MCF 10A (cell line): ENCODE data around the gene UBXN2A. TPM values are rescaled to one million over a fixed set of nuclear protein-coding genes. Genes with fewer than 3 reads are reported as not detected.

Experiments
- BruUV-seq: library from RNA; stranded (reverse); fragments of 400-500 nt; replicated peaks from 2 replicates; lab custom pipeline; 2021; lab: Mats Ljungman, UMichigan
- CTCF ChIA-PET: fragments of 300-600 bp; sonication (Branson Sonifier 250); formaldehyde crosslinking; extraction: SDS; loops from one replicate; lab custom pipeline; 2021; ENCODE audit warnings: antibody characterized with exemption, inconsistent platforms; lab: Yijun Ruan, JAX
- POLR2A ChIA-PET: fragments of 300-600, 350-650 bp; sonication (Branson Sonifier 250); formaldehyde crosslinking; extraction: SDS; loops from one replicate; lab custom pipeline; 2020; ENCODE audit warnings: antibody characterized with exemption, inconsistent platforms; lab: Yijun Ruan, JAX
- DNase-seq: peaks from one replicate; pipeline ENCODE4 v3.0.0-alpha.2; 2018; ENCODE audit not compliant: unreplicated experiment
- H3K27ac Mint-ChIP-seq: one replicate; pipeline ENCODE4 v1.8.0; 2022; ENCODE audit warnings: mild to moderate bottlenecking, low read depth, mixed read lengths; ENCODE audit not compliant: unreplicated experiment
- H3K27me3 Mint-ChIP-seq: one replicate; pipeline ENCODE4 v1.8.0; 2022; ENCODE audit warnings: mixed read lengths; ENCODE audit not compliant: insufficient read depth, unreplicated experiment
- H3K36me3 Mint-ChIP-seq: one replicate; pipeline ENCODE4 v1.8.0; 2022; ENCODE audit warnings: mild to moderate bottlenecking, moderate library complexity, mixed read lengths; ENCODE audit not compliant: insufficient read depth, unreplicated experiment
- H3K4me1 Mint-ChIP-seq: one replicate; pipeline ENCODE4 v1.8.0; 2022; ENCODE audit warnings: mixed read lengths; ENCODE audit not compliant: insufficient read depth, unreplicated experiment
- H3K4me3 Mint-ChIP-seq: one replicate; pipeline ENCODE4 v1.8.0; 2022; ENCODE audit warnings: mild to moderate bottlenecking, moderate library complexity, mixed read lengths; ENCODE audit not compliant: unreplicated experiment
- H3K9me3 Mint-ChIP-seq: one replicate; pipeline ENCODE4 v1.8.0; 2022; ENCODE audit warnings: mixed read lengths; ENCODE audit not compliant: unreplicated experiment
- intact Hi-C: fragments of 100-400 bp; cut with micrococcal nuclease; formaldehyde crosslinking; loops from 2 replicates; pipeline ENCODE4 v1.14.1; 2022
- total RNA-seq: library from RNA; stranded (reverse); gene quantifications from 2 replicates; pipeline ENCODE4 v1.2.3, GENCODE V29; 2022
- TF ChIP-seq, protein P1 (sequence below): fragments of 200-600 bp; IDR thresholded peaks from one replicate; pipeline ENCODE4 v1.8.0; 2022; ENCODE audit warnings: antibody characterized with exemption, mild to moderate bottlenecking; ENCODE audit not compliant: unreplicated experiment

Gene UBXN2A
- total RNA-seq, 1 experiment from 2014 or later = 13.0 TPM

DNA sequence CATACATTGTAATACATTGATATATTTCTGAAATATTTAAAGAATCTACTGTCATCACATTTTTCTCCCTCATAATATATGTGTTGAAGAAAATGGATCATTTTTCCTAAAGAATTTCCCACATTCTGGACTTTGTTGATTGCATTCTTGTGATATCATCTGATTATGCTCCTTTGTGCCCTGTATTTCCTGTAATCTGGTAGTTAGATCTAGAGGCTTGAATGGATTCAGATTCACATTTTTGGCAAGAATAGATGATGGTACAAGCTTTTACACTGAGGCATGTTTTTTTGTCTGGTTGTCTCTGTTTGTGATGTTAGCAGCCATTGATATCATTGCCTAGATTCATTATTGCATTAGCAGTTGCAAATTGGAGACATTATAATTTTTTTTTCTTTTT lies 13.4 kb downstream of the UBXN2A start:
- Mint-ChIP-seq H3K4me3 (no peak overlapping the region), H3K9me3 (no peaks in the 10 kb centered on the region), H3K36me3 (no peaks in the 10 kb centered on the region), H3K27me3 (no peaks in the 10 kb centered on the region), H3K4me1 (no peaks in the 10 kb centered on the region), H3K27ac (no peak overlapping the region)
- DNase-seq = no peak
- TF ChIP-seq, protein P1, sequence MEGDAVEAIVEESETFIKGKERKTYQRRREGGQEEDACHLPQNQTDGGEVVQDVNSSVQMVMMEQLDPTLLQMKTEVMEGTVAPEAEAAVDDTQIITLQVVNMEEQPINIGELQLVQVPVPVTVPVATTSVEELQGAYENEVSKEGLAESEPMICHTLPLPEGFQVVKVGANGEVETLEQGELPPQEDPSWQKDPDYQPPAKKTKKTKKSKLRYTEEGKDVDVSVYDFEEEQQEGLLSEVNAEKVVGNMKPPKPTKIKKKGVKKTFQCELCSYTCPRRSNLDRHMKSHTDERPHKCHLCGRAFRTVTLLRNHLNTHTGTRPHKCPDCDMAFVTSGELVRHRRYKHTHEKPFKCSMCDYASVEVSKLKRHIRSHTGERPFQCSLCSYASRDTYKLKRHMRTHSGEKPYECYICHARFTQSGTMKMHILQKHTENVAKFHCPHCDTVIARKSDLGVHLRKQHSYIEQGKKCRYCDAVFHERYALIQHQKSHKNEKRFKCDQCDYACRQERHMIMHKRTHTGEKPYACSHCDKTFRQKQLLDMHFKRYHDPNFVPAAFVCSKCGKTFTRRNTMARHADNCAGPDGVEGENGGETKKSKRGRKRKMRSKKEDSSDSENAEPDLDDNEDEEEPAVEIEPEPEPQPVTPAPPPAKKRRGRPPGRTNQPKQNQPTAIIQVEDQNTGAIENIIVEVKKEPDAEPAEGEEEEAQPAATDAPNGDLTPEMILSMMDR = no peak
- no TSS peak for BruUV-seq
- CTCF ChIA-PET = no interaction called here
- POLR2A ChIA-PET = interaction anchor here (1.3 kb wide), 1 partner anchor 27 kb away, joined by 5 read pairs; the partner anchor contains the start of gene ATAD2B
- intact Hi-C loops = no loop called here

DNA sequence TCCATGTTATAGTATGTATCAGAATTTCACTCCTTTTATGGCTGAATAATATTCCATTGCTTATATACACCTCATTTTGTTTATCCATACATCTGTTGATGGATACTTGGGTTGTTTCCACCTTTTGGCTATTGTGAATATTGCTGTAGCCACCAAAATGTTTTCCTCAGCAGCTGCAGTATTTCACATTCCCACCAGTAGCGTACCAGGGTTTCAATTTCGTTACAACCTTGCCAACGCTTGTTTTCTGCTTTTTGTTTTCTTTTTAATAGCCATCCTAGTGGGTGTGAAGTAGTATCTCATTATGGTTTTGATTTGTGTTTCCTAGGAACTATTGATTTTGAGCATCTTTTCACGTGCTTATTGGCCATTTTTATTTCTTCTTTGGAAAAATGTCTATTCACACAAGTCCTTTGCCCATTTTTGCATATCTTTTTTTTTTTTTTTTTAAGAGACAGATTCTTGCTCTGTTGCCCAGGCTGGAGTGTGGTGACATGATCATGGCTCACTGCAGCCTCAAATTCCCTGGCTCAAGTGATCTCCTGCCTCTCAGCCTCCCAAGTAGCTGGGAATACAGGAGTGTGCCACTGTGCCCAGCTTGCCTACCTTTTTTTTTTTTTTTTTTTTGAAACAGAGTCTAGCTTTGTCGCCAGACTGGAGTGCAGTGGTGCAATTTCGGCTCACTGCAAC lies 14.2 kb downstream of the UBXN2A start:
- intact Hi-C loops = no loop called here
- H3K4me3 Mint-ChIP-seq = no peak overlapping the region
- no TSS peak for BruUV-seq
- H3K27me3 Mint-ChIP-seq = no peaks in the 10 kb centered on the region
- no peaks in the 10 kb centered on the region for H3K4me1 Mint-ChIP-seq
- H3K9me3 Mint-ChIP-seq = no peaks in the 10 kb centered on the region
- ChIA-PET POLR2A (interaction anchor here (1.3 kb wide), 1 partner anchor 28 kb away, joined by 5 read pairs; the partner anchor contains the start of gene ATAD2B), CTCF (no interaction called here)
- TF ChIP-seq, protein P1 = no peak
- H3K36me3 Mint-ChIP-seq = no peaks in the 10 kb centered on the region
- no peak overlapping the region for H3K27ac Mint-ChIP-seq
- no peak for DNase-seq

DNA sequence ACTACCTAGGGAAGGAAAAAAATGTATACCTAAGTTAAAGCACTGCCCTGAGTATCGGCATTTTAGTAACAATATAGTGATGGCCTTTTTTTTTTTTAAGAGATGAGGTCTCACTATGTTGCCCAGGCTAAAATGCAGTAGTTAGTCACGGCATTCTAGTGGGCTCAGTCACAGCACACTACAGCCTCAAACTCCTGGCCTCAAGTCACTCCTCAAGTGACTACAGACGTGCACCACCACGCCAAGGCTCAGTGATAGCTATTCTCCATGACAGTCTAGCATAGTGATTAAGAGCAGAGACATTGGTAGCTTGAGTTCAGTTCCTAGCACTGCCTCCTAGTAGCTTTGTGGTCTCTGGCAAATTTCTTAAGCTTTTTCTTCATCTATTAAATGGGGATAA lies 27.6 kb downstream of the UBXN2A start:
- no peaks in the 10 kb centered on the region for H3K4me1 Mint-ChIP-seq
- TF ChIP-seq, protein P1 = no peak
- intact Hi-C loops = no loop called here
- H3K27me3 Mint-ChIP-seq = no peaks in the 10 kb centered on the region
- BruUV-seq = no TSS peak
- no peak overlapping the region for H3K27ac Mint-ChIP-seq
- ChIA-PET POLR2A (interaction anchor here (1.8 kb wide), 1 partner anchor 27 kb away, joined by 6 read pairs; the partner anchor contains the start of gene UBXN2A), CTCF (no interaction called here)
- H3K36me3 Mint-ChIP-seq = peaks cover 27% of the 10 kb centered on the region
- H3K9me3 Mint-ChIP-seq = peaks cover 8% of the 10 kb centered on the region
- H3K4me3 Mint-ChIP-seq = no peak overlapping the region
- DNase-seq = no peak

DNA sequence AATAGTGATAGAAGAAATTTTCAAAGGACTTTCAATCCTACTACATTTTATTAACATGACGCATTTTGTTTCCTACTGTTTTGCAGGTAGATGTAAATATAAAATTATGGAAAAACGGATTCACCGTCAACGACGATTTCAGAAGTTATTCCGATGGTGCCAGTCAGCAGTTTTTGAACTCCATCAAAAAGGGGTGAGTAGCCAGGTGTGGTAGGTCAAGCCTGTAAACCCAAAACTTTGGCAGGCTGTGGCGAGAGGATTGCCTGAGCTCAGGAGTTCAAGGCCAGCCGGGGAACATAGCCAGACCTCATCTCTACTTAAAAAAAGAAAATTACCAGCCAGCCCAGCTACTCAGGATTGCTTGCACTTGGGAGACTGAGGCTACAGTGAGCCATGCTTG lies 36.6 kb downstream of the UBXN2A start:
- peaks cover 23% of the 10 kb centered on the region for H3K36me3 Mint-ChIP-seq
- TF ChIP-seq, protein P1 = no peak
- H3K27me3 Mint-ChIP-seq = no peaks in the 10 kb centered on the region
- intact Hi-C loops = no loop called here
- POLR2A ChIA-PET = no interaction called here
- H3K4me3 Mint-ChIP-seq = no peak overlapping the region
- no peak for DNase-seq
- no peaks in the 10 kb centered on the region for H3K9me3 Mint-ChIP-seq
- peaks cover 3% of the 10 kb centered on the region for H3K4me1 Mint-ChIP-seq
- H3K27ac Mint-ChIP-seq = no peak overlapping the region
- no TSS peak for BruUV-seq
- CTCF ChIA-PET = no interaction called here
